Sigmoid colon (tissue), 4 donors: ENCODE results near the gene PCK1.

Source experiments
- CTCF ChIP-seq, 4 experiments: fragments of 450-650 bp in 3 of 4; fragments of 200-600 bp in 1 of 4; IDR thresholded peaks; one replicate each; pipeline ENCODE4 v1.5.1; 2016 to 2019; ENCODE audit warnings: antibody characterized with exemption in 4 of 4, mild to moderate bottlenecking in 3 of 4, moderate library complexity in 2 of 4
- EP300 ChIP-seq, 4 donors: sonication (generic); formaldehyde crosslinking; IDR thresholded peaks; one replicate each; pipeline ENCODE4 v1.6.1; 2017; ENCODE audit warnings: antibody characterized with exemption in 4 of 4
- POLR2A ChIP-seq, 2 donors: fragments of 450-650 bp; IDR thresholded peaks; one replicate each; pipeline ENCODE4 v1.6.1; 2016; ENCODE audit warnings: antibody characterized with exemption in 2 of 2, mild to moderate bottlenecking in 2 of 2, moderate library complexity in 2 of 2
- POLR2AphosphoS5 ChIP-seq, 4 donors: sonication (generic); formaldehyde crosslinking; IDR thresholded peaks; one replicate each; pipeline ENCODE4 v1.6.1; 2017; ENCODE audit warnings: antibody characterized with exemption in 4 of 4

GRCh38 chr20:57611586-57612311 is 50.8 kb downstream of the PCK1 start:
- no peak for TF ChIP-seq CTCF (IDR thresholded peaks at IDR 0.05)
- no peak for TF ChIP-seq POLR2AphosphoS5 (IDR thresholded peaks at IDR 0.05)
- no peak for TF ChIP-seq POLR2A (IDR thresholded peaks at IDR 0.05)
- TF ChIP-seq EP300 (IDR thresholded peaks at IDR 0.05) = no peak
